Neuron (in vitro differentiated cells): ENCODE results near the gene SH3RF1.

Source experiments
- H2AFZ ChIP-seq: one replicate; pipeline ENCODE4 v1.6.1; 2013; ENCODE audit warnings: low read depth, mild to moderate bottlenecking, inconsistent platforms, low read length, moderate library complexity
- H3K27me3 ChIP-seq: one replicate; pipeline ENCODE4 v1.6.1; 2013; ENCODE audit warnings: low read length; ENCODE audit not compliant: insufficient read depth
- H3K36me3 ChIP-seq: one replicate; pipeline ENCODE4 v1.6.1; 2013; ENCODE audit warnings: low read length; ENCODE audit not compliant: insufficient read depth
- H3K4me1 ChIP-seq: one replicate; pipeline ENCODE4 v1.6.1; 2013; ENCODE audit warnings: low read length; ENCODE audit not compliant: insufficient read depth
- H3K4me3 ChIP-seq: 2 replicates; pipeline ENCODE4 v1.5.1; 2013; ENCODE audit warnings: mild to moderate bottlenecking, low read length, moderate library complexity
- H3K9me3 ChIP-seq: one replicate; pipeline ENCODE4 v1.6.1; 2013; ENCODE audit warnings: low read length

Gene SH3RF1

DNA sequence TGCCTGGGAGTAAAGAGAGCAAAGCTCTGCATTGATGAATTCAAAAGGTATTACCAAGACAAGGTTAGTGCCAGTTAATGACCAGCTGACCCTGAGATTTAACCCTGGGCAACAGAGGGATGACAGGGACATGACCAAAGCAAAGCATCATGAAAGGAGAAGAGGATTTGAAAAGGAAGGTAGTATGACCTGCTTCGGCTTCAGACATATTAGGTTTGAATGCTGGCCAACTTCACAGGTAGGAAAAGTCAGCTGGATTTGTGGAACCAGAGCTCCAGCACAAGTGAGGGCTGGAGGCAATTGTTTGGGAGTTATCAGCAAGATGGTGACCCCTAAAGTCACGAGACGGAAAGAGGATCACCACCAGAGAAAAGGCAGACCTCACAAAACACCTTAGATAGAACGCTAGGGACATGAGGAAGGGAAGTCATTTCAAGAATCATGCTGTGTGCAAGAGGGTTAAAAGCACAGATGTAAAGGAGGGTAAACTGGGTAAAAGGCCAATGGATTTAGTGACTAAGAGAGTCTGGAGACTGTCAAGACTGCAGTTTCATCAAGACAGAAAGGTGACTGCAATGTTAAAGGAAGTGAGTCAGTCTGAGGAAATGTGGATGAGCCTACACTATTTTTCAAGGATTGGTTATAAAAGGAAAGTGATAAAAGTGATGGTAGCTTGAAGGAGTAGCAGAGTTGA, 45.6 kb downstream of the SH3RF1 start:
- H3K27me3 ChIP-seq: no peaks in the 10 kb centered on the region
- no peak overlapping the region for H3K4me3 ChIP-seq
- H2AFZ ChIP-seq: no peak overlapping the region
- H3K9me3 ChIP-seq: peaks cover 2% of the 10 kb centered on the region
- H3K4me1 ChIP-seq: no peaks in the 10 kb centered on the region
- H3K36me3 ChIP-seq: no peaks in the 10 kb centered on the region

DNA sequence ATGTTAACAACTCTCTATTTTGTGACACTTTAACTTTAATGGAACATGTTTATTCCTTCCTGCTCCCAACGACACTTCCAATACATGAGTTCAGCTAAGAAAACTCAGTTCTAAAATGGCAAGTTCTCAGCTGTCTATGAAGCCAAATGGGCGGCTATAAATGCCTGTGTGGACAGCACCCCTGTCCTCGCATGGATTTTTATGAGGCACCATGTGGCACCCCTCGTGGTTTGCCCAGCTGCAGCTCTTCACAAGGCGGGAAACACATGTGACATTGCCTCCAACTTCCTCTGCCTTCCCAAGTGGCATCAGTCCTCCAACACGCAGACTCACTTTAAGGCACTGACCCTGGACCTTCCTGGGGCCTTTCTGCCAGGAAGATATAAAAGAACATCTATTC, 48.0 kb downstream of the SH3RF1 start:
- Histone ChIP-seq H3K27me3 (no peaks in the 10 kb centered on the region), H2AFZ (no peak overlapping the region), H3K9me3 (peaks cover 2% of the 10 kb centered on the region), H3K36me3 (no peaks in the 10 kb centered on the region), H3K4me3 (no peak overlapping the region), H3K4me1 (no peaks in the 10 kb centered on the region)

- H2AFZ ChIP-seq: no peak overlapping the region
- no peak overlapping the region for H3K4me3 ChIP-seq
- H3K27me3 ChIP-seq: no peaks in the 10 kb centered on the region
- no peaks in the 10 kb centered on the region for H3K4me1 ChIP-seq
- peaks cover 2% of the 10 kb centered on the region for H3K9me3 ChIP-seq
- H3K36me3 ChIP-seq: no peaks in the 10 kb centered on the region
These were observed 49.1 kb downstream of the SH3RF1 start for GRCh38 chr4:169221662-169222061.

- H3K4me1 ChIP-seq: no peaks in the 10 kb centered on the region
- no peaks in the 10 kb centered on the region for H3K27me3 ChIP-seq
- no peaks in the 10 kb centered on the region for H3K36me3 ChIP-seq
- peaks cover 2% of the 10 kb centered on the region for H3K9me3 ChIP-seq
- H3K4me3 ChIP-seq: no peak overlapping the region
- H2AFZ ChIP-seq: no peak overlapping the region
These were observed 49.8 kb downstream of the SH3RF1 start for GRCh38 chr4:169220854-169221411.

DNA sequence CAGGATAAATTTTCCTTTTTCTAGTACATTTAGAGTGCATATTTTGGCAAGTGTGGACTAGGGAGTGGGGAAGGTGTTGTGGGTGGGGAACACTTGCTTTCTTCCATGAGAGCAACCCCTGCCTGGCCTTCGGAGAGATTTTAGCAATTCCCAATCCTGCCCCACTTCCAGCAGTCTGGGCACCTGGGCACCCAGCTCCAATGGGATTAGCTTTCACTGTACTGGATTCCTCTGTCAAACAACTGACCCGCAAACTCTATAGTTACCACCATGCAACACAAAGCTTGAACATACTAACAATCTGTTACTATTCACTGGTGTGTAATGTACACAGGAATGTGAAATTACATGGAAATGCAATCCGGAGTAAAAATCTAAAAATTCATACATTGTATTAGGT, 50.3 kb downstream of the SH3RF1 start:
- Histone ChIP-seq H3K4me3 (no peak overlapping the region), H3K36me3 (no peaks in the 10 kb centered on the region), H3K27me3 (no peaks in the 10 kb centered on the region), H3K4me1 (no peaks in the 10 kb centered on the region), H2AFZ (no peak overlapping the region), H3K9me3 (peaks cover 2% of the 10 kb centered on the region)

DNA sequence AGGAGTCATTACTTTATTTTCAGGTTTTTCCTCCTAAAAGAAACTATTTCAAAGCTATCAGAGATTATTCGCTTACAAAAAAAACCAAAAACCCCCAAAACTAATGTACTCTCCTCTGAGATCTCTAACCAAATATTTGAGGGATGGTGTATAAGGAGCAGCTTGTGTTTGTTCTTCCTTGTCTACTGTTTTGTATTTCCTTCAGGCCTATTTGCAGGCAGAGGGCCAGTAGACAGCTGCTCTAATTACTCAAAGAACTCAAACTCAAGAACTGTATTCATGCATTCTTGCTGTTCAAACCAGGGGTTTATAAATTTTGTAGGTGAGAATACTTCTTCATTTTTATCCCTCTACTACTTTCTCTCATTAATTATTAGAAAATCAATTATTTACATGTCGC, 51.3 kb downstream of the SH3RF1 start:
- Histone ChIP-seq H3K27me3 (no peaks in the 10 kb centered on the region), H3K4me3 (no peak overlapping the region), H3K36me3 (no peaks in the 10 kb centered on the region), H3K9me3 (peaks cover 5% of the 10 kb centered on the region), H3K4me1 (no peaks in the 10 kb centered on the region), H2AFZ (no peak overlapping the region)

DNA sequence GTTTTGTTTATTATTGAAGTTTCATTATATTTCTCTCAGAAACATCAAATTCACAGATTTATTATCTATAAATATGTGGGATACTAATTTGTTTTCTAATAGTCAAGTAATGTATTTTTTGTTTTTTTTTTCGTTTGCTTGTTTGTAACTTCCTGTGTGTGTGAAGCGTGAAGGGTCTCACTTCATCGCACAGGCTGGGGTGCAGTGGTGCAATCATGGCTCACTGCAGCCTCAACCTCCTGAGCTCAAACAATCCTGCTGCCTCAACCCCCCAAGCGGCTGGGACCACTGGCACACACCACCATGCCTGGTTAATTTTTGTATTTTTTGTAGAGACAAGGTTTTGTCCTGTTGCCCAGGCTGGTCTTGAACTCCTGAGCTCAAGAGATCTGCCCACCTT, 55.1 kb downstream of the SH3RF1 start:
- Histone ChIP-seq H3K36me3 (no peaks in the 10 kb centered on the region), H3K9me3 (peaks cover 8% of the 10 kb centered on the region), H3K4me1 (no peaks in the 10 kb centered on the region), H2AFZ (no peak overlapping the region), H3K4me3 (no peak overlapping the region), H3K27me3 (no peaks in the 10 kb centered on the region)

GRCh38 chr4:169212981-169213380, 57.8 kb downstream of the SH3RF1 start:
- Histone ChIP-seq H3K4me3 (no peak overlapping the region), H3K27me3 (no peaks in the 10 kb centered on the region), H3K4me1 (peaks cover 10% of the 10 kb centered on the region), H3K36me3 (no peaks in the 10 kb centered on the region), H3K9me3 (peaks cover 8% of the 10 kb centered on the region), H2AFZ (no peak overlapping the region)

GRCh38 chr4:169210504-169211118, 60.1 kb downstream of the SH3RF1 start:
- H3K4me3 ChIP-seq: no peak overlapping the region
- H3K27me3 ChIP-seq: no peaks in the 10 kb centered on the region
- H2AFZ ChIP-seq: no peak overlapping the region
- no peaks in the 10 kb centered on the region for H3K36me3 ChIP-seq
- H3K4me1 ChIP-seq: peaks cover 16% of the 10 kb centered on the region
- peaks cover 8% of the 10 kb centered on the region for H3K9me3 ChIP-seq

- H3K4me1 ChIP-seq: peaks cover 16% of the 10 kb centered on the region
- peaks cover 5% of the 10 kb centered on the region for H3K9me3 ChIP-seq
- H3K4me3 ChIP-seq: no peak overlapping the region
- no peak overlapping the region for H2AFZ ChIP-seq
- H3K27me3 ChIP-seq: no peaks in the 10 kb centered on the region
- no peaks in the 10 kb centered on the region for H3K36me3 ChIP-seq
These were observed 61.3 kb downstream of the SH3RF1 start for GRCh38 chr4:169209388-169209883.

- H3K36me3 ChIP-seq: no peaks in the 10 kb centered on the region
- H3K4me1 ChIP-seq: peaks cover 16% of the 10 kb centered on the region
- no peak overlapping the region for H2AFZ ChIP-seq
- H3K4me3 ChIP-seq: no peak overlapping the region
- peaks cover 5% of the 10 kb centered on the region for H3K9me3 ChIP-seq
- H3K27me3 ChIP-seq: no peaks in the 10 kb centered on the region
These were observed 62.2 kb downstream of the SH3RF1 start for GRCh38 chr4:169208516-169208915.

DNA sequence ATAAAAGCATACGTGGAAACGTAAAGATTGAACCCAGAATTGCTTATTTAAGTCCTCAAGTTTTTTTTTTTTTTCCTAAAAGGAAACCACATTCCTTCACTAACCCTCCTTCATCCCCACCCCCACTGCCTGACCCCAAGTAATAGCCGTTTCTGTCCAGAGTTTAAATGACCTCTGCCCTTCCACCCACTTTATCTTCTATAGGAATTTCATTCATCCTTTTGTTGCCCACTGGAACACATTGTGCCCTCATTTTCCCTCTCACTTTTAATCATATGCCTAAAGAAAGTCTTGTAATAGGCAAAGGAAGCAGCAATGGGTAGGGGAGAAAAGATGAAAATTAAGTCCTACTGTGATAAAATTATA, 62.7 kb downstream of the SH3RF1 start:
- peaks cover 5% of the 10 kb centered on the region for H3K9me3 ChIP-seq
- no peaks in the 10 kb centered on the region for H3K36me3 ChIP-seq
- no peak overlapping the region for H2AFZ ChIP-seq
- H3K4me3 ChIP-seq: no peak overlapping the region
- H3K4me1 ChIP-seq: peaks cover 16% of the 10 kb centered on the region
- no peaks in the 10 kb centered on the region for H3K27me3 ChIP-seq

DNA sequence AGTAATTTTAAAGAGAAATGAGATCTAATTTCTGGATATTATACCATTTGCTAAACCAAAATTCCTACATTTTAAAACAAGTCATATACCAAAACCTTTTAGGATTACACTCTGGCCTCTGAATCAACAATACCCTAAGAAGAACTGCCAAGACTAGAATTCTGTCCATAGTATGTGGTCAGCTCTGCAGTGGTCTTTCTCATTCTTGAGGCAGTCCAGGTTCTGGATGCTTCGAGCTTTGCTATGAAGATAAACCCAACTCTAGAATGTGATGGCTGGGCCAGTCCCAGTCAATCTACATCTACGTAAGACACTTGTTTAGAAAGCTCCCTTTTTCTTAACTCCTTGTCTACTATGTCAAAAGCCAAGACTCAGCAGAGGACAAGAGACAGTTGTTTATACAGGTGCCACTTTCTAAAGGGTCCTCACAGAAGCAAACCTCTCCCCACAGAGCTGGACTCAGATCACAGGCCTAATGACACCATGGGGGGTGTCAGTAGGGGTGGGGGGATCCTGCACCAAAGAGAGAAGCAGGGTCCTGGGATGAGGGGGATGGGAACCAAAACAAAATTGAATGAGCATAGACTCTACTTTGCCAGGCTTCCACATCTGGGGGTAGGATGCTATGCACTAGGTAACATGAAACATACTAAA, 63.2 kb downstream of the SH3RF1 start:
- Histone ChIP-seq H3K27me3 (no peaks in the 10 kb centered on the region), H3K4me1 (peaks cover 16% of the 10 kb centered on the region), H3K36me3 (no peaks in the 10 kb centered on the region), H2AFZ (no peak overlapping the region), H3K9me3 (peaks cover 4% of the 10 kb centered on the region), H3K4me3 (no peak overlapping the region)
